NCI-H1930 (cell line): ENCODE measurements around the gene MTHFR.

ENCODE experiments used
- DNase-seq, 2 experiments: peaks; one replicate each; lab custom pipeline; 2025; lab: John Stamatoyannopoulos, UW

Gene MTHFR

DNA sequence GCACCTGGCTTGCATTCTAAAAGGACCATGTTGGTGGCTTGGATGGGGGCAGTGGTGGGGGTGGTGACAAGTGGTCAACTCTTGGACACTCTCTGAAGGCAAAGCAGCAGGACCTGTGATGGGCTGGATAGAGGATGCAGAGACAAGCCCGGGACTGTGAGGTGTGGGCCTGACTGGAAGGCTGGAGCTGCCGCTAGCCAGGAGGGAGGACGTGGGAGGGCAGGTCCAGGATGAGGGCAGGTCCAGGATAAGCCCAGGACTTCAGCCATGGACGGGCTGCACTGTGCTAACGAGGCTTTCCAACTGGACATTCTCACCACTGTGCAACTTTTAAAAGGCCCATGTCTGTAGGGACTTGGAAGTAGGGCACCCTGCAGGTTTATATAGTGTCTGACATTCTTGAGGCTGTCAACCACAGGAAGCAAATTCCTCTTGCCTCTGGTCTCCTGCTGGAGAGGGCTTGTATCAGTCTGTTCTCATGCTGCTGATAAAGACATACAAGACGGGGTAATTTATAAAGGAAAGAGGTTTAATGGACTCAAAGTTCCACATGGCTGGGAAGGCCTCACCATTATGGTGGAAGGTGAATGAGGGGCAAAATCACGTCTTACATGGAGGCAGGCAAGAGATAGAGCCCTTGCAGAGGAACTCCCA, 52.1 kb downstream of the MTHFR start:
- no peak for DNase-seq

DNA sequence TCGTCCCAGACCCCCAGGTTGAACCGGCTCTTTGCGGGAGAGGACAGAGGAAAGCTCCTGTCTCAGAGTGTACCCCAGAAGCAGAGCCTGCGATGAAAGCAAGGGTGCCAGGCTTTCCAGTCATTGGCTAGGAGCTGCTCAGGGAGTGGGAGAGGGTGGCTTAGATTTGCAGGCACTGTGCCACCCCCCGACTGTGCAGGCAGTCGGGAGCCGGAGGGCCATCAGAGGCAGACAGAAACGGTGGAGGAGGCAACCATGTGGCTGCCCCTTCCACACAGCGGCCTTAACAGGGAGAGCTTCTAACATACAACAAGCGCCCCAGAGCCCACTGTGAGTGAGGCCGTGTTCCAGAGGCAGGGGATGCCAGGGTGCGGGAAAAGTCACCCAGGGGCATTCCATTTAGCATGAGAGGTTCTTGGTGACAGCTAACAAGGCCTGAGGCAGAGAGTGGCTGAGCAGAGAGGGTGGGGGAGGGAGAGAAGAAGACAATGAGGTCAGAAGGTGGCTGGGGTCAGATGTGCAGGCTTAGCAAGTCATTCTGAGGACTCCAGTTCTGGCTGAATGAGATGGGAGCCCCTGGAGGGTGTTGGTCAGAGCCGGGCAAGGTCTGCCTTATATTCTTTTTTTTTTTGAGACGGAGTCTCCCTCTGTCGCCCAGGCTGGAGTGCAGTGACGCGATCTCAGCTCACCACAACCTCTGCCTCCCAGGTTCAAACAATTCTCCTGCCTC, 53.2 kb downstream of the MTHFR start:
- DNase-seq, result no peak

DNA sequence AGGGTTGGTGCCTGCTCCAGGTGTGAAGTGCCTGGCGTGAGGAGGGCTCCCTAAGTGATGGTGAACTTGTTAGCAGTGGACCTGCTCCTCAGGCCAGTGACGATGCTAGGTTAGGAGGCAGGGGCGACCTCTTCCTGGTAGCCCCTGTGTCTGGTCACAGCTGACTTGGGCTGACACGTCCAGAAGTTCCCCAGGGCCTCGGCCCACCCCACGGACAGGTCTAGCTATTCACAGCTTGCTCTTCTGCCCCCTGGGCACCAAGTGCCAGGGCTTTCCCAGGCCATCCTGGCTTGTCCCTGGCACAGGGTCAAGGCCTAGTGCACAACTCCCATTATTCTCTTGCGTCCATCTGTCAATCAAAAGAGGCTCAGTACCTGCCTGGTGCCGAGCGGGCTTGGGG, 54.7 kb downstream of the MTHFR start:
- DNase-seq, result no peak

DNA sequence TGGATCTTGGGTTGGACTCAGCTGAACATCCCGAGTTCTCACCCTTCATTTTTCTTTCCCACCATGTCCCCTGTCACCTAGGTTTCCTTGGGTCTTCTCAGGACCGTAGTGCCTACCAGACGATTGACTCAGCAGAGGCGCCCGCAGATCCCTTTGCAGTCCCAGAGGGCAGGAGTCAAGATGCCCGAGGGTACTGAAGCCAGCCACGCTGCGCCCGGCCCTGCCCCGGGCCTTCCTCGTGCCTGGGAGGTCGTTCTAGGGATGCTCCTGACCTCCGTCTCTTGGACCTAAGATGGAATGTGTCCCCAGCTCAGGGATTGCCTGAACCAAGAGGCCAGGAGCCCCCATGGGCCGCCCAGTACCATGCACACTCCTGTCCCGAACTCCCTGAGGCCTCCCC, 55.8 kb downstream of the MTHFR start:
- no peak for DNase-seq

DNA sequence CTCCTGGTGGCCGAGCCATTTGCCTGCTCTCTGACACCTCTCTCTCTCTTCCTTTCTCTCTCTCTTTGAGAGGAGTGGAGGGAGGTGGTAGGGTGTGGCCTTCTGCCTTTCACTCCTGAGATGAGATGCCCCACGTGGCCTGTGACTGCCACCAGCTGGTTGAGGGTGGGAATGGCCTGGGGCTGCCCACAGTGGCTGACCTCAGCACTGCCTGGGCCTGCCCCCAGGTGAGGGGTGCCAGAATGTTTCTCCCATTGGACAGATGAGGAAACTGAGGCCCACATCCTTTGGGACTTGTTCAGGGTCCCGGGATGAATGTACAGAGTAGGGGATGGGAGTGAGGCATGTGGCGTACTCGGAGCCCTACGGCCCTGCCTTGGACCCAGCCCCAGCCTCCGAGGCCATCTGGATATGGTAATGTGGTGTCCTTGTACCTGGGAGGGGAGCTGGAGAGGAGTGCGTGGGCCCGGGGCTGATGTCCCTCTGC, 56.5 kb downstream of the MTHFR start:
- no peak for DNase-seq

DNA sequence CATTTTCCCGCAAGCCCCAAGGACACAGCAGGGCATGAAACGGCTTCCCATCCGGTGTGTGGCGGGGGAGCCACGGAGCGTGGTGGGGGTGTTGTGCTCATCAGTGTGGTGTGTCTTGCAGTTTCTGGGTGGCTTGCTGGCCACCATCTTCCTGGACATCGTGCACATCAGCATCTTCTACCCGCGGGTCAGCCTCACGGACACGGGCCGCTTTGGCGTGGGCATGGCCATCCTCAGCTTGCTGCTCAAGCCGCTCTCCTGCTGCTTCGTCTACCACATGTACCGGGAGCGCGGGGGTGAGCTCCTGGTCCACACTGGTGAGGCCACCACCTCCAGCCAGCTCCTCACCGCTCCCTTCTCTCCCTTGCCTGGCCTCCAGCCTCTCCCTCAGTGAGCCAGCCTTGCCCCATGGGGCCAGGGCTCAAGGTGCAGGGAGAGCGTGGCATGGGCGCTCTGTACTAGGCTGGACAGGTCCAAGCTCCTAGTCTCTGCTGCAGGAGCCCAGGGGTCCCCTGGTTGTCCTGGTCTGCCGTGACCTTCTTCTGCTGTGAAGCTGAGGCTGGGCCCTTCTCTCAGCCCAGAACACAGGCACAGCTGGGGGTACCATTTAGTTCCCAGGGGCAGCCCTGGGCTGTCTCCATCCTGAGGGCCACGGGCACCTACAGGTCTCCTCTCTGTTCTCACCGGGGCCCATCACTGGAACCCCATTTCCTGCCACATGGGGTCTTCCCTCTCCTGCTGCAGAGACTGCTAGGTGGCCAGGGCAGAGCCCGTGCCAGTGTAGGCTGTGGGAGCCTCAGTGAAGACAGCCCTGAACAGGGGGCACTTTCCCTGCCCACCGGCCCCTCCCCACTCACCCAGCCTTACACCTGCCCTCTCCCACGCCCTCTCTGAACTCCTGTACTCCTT, 57.2 kb downstream of the MTHFR start:
- no peak for DNase-seq

DNA sequence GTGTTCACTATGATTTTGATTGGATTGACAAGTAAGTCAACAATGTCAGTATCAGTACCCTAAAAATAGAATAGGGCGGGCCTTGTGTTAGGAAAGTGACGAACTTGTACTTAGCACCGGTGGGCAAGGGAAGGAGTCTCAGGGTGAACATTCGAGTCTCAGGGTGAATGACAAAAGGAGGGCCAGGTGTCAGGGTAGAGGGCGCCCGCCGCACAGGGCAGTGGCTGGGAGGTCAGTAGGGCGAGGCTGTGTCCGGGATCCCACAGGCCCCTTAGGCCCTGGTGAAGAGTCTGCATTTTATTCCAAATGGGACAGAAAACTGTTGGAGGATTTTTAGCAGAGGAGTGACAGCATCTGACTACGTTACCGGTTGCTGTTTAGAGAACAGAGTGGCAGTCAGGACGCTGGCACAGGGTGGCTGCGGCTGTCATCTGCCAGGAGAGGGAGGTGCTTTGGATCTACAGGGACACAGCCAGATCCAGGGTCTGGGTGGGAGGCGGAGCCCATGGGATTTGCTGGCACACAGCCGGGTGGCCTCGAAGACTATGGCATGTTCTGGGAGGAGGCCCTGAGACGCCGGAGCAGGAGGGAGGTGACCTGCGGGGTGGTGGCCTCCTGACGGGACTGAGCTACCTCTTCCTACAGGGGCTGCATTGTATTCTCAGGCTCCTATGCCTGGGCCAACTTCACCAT, 58.8 kb downstream of the MTHFR start:
- DNase-seq, result no peak

DNA sequence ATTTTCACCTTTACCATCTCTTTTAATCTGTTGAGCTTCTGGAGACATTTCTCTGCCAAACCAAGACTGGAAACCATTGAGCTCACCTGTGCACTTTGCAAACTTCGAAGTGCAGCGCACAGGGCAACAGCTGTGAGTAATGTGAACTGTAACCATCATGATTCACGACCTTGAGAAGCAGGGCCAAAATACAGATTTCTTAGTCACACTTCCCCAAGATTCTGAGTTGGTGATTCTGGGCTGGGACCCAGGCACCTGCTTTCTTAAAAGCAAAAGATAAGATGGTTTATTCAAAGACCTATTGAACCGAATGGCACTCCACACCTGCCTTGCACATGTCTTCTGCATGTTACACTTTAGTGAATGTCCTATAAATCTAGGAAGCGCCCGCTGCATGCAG, 59.7 kb downstream of the MTHFR start:
- no peak for DNase-seq

DNA sequence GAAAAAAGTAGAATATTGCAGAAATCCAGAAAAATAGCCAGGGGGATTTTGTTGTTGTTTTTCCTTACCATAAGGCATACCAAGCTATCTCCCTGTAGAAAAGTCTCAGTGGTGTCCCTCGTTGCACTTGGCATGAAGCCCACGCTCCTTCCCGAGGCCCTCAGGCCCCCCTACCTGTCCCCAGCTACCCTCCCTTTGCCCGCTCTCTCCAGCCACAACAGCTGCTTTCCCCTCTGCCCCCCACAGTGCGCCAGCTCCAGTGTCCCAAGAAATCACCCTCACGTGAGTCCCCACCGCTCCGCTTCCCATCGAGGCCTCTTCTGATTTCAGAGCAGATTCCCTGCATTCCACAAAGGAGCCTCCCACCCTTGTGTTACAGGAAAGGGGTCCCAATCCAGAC, 61.5 kb downstream of the MTHFR start:
- DNase-seq, result no peak

DNA sequence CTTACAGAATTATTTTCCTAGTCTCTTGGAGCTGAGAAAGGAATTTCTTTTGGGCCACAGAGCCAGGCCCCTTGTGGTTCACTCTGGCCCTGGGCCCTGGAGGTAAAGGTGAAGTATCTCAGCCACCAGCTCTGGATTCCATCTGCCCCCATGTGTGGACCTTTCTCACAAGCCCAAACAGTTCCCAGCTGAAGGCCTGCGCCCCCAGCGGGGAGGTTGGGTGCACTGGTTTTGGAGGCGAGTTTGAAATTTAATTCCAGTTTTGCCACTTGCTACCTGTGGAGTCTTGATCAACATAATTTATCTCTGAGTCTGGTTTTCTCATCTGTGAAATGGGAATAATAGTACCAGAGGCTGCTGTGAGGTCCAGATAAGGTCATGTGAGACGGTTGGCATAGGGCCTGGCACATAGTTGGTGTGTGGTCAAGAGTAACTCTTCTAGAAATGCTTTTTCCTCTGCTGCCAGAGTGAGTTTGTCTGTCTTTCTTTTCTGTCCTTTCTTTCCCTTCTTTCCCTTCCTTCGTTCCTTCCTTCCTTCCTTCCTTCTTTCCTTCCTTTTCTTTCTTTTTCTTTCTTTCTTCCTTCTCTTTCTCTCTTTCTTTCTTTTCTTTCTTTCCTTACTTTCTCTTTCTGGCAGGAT, 63.7 kb downstream of the MTHFR start:
- DNase-seq, result no peak

DNA sequence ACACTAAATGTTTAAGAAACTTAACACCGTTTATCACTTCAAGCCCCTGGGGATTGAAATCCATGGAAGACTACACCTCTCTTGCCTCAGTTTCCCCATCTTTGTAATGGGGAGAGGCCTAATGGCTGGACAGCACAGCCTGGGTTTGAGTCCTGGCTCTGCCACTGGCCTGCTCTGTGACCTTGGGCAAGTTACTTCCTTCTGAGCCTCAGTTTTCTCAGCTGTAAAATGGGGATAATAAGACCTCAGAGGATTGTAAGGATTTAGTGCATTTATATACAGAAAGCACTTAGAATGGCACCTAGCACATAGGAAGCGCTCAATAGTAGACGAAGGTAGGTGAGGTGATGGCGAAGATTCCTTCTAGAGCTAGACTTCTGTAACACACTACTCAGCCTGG, 64.3 kb downstream of the MTHFR start:
- no peak for DNase-seq

DNA sequence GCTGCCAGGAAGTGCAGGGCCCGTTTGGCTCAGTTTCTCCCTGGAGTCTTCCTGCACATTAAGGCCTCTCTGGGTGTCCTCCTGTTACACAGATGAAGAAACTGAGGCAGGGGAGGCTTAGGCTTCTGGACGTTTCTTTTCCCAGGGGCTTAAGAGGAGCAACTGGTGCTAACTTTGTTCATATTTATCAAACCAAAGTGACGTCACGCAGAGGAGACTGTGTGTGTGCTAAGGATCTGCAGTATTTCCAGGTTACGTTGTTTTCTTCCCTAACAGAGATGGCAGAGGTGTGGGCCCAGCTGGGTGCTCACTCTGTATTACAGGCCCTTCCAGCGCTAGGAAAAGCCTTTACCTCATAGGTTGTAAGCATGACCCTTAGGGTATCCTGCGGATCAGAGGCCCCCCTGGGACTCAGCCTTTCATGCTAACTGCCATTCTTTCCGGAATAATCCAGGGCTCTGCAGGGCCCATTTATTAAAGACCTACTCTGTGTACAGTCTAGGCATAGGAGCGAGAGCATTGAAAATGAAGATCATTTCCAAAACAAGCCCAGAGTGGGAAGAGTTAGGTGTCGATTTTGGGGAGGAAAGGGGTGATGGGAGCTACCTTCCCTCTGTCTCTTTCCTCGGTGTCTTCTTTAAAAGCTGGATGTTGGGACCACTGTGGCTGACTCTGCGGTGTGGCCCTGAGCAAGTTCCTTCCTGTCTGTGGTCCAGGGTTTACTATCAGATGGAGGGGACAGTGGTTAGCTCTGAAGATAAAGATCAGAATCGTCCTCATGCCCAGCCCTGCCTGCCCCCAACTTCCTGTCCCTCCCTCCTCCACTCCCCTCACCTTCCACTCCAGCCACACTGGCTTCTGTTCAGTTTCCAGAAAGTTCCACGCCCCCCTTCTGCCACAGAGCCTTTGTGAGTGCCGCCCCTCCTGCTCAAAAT, 65.2 kb downstream of the MTHFR start:
- DNase-seq, result no peak

DNA sequence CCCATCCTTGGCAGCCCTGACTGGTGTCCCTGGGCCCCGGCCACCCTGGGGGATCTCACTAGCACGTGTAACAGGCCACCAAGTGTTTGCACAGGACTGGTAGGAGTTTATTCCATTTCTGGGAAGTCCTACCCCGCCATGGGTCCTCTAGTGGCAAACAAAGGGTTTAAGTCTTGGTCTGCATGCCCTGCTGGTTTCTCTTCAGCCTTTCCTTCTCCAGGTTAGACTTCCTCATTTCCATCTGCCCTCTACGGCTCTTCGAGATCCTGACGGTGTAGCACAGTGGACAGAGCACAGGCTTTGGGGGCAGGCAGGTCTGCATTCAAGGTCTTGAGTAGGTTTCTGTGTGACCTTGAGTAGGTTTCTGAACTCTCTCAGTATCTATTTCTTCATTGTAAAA, 67.0 kb downstream of the MTHFR start:
- no peak for DNase-seq

DNA sequence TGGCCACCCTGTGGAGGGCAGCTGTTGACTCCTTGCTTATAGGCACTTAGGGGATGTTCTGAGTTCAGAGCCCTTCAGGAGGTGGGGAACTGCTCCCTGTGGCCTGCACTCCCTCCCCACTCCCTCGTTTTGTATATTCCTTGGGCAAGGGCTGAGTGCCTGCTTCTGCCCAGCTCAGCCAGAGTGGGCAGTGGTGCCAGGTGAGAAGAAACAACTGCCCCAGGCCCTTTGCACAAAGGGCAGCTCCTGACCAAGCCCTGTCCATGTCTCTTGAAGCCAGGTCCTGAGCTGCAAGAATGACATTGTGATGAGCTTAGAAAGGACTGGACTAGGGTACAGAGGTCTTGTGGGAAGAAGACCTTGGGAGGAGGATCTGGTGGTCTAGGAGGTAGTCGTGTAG, 67.7 kb downstream of the MTHFR start:
- DNase-seq, result no peak

DNA sequence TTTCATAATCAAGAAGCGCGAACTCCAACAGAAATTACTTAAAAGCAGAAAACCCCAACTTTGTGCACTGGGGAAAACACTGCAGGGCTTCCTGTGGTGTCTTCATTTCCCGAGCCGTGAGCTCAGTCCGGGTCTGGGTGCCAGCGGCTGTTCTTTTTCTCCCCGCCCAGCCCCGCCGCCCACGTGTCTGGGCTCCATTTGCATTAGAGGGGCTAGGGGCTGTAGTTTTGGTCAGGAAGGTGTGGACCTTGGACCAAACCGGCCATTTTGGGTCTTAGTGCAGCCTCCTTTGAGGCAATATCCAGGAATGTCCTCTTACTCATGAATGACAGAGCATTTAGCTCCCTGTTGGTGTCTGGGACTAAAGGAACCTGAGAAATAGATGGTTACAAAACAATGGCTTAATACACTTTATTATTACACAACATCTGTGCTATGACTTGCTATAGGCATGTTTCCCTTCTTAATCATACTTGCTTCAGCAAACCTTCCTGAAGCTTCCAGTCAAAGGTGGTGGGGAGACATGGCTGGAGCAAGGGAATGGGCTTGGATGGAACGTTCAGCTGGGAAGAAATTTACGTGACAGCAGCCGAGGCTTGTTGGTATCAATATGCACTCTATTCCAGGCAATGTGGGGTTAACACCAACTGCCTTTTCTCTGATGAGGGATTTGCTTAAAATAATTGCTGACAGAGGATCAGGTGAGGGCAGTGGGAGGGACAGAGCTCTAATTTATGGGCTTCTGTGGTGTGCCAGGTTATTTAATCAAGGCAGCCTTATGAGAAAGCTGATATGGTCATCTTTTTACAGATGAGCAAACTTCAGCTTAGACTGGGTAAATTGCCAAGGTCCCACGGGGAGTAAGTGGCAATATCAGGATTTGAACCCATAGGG, 68.8 kb downstream of the MTHFR start:
- DNase-seq, result no peak

DNA sequence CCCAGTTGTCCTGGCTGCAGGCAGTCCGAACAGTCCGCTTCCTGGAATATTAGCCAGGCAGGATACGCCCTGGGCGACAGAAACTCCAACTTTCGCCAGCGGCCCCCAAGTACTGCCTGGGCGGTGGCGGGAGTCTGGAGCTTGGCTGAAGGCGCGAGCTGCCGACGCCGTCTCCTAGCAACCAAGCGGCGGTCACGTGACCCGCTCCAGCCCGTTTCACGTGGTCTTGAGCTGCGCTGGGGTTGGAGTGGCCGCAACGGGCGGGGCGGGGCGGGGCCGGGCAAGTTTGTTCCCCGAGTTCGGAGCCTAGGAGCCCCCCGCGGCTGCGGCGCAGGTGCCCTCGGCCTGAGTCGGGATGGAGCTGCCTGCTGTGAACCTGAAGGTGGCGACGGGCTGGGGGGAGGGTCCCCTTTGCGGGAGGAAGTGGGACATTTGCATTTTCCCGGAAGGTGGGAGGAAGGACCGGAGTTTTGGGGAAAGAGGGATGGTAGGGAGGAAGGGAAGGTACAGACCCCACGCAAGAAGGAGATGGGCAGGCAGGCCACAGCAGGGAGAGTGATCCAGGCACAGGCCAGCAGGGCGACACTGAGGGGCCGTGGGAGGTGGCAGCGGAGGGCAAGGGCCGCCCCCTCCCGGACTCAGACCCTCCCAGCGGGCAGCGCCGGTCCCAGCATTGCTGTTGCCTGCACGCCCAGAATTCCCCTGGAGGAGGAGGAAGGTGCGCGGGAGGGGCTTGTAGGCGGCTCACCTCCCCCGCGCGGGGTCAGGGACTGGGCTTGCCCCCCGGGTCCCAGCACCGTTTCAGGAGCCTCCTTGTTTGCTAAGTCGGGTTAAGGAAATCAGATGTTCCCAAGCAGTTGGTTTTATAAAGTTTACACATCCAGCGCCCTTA, 69.7 kb downstream of the MTHFR start, which contains the start of gene AGTRAP:
TSS of gene AGTRAP (plus strand) at position 283 of the 892 bp plus-strand sequence. CDS start at position 356, 73 bp downstream.
- peak; percentile 76 to 89 for DNase-seq
